ENCODE measurements around the gene MRGPRF.

The MRGPRF gene

GRCh38 chr11:68999093-68999747 is 13.8 kb downstream of the MRGPRF start:
- no peaks in the 10 kb centered on the region for H3K36me3 ChIP-seq (replicated peaks; ENCODE audit: low read depth, low read length)
- H3K27ac ChIP-seq (ENCODE audit: low read length): no peak overlapping the region
- no peaks in the 10 kb centered on the region for H3K79me2 ChIP-seq (ENCODE audit: low read length)
- H3K27me3 ChIP-seq (ENCODE audit: low read depth, low read length): peaks cover 12% of the 10 kb centered on the region; the same call in 1 of the 2 replicates
- H3K9ac ChIP-seq (ENCODE audit: low read length): no peak overlapping the region
- no peak overlapping the region for H3K4me3 ChIP-seq (ENCODE audit: low read length)
- no peak overlapping the region for H2AFZ ChIP-seq (ENCODE audit: low read depth, low read length)
- no peaks in the 10 kb centered on the region for H4K20me1 ChIP-seq (ENCODE audit: insufficient read depth, low read length)
- H3K9me3 ChIP-seq (ENCODE audit: insufficient read depth, low read length): no peaks in the 10 kb centered on the region
- no peaks in the 10 kb centered on the region for H3K4me1 ChIP-seq (ENCODE audit: low read length)
- H3K4me2 ChIP-seq (ENCODE audit: low read length): no peak overlapping the region
- TF ChIP-seq CTCF (IDR thresholded peaks at IDR 0.05; ENCODE audit: low read depth, low read length) (no peak), EZH2phosphoT487 (IDR thresholded peaks at IDR 0.05; ENCODE audit: low read depth) (no peak)

GRCh38 chr11:68998390-68998911 is 14.6 kb downstream of the MRGPRF start:
- H2AFZ ChIP-seq (ENCODE audit: low read depth, low read length): no peak overlapping the region
- TF ChIP-seq EZH2phosphoT487 (IDR thresholded peaks at IDR 0.05; ENCODE audit: low read depth) (no peak), CTCF (IDR thresholded peaks at IDR 0.05; ENCODE audit: low read depth, low read length) (no peak)
- H3K9ac ChIP-seq (ENCODE audit: low read length): no peak overlapping the region

GRCh38 chr11:68997995-68998348 is 15.1 kb downstream of the MRGPRF start:
- no peak overlapping the region for H3K4me2 ChIP-seq (ENCODE audit: low read length)
- TF ChIP-seq EZH2phosphoT487 (IDR thresholded peaks at IDR 0.05; ENCODE audit: low read depth) (no peak), CTCF (IDR thresholded peaks at IDR 0.05; ENCODE audit: low read depth, low read length) (no peak)
- no peak overlapping the region for H3K4me3 ChIP-seq (ENCODE audit: low read length)
- no peak overlapping the region for H3K9ac ChIP-seq (ENCODE audit: low read length)
- H4K20me1 ChIP-seq (ENCODE audit: insufficient read depth, low read length): no peaks in the 10 kb centered on the region
- H2AFZ ChIP-seq (ENCODE audit: low read depth, low read length): no peak overlapping the region
- H3K4me1 ChIP-seq (ENCODE audit: low read length): no peaks in the 10 kb centered on the region
- H3K9me3 ChIP-seq (ENCODE audit: insufficient read depth, low read length): no peaks in the 10 kb centered on the region
- H3K27ac ChIP-seq (ENCODE audit: low read length): no peak overlapping the region
- peaks cover 12% of the 10 kb centered on the region; the same call in 1 of the 2 replicates for H3K27me3 ChIP-seq (ENCODE audit: low read depth, low read length)
- H3K79me2 ChIP-seq (ENCODE audit: low read length): no peaks in the 10 kb centered on the region
- H3K36me3 ChIP-seq (replicated peaks; ENCODE audit: low read depth, low read length): no peaks in the 10 kb centered on the region

More at GRCh38 chr11:68998390-68998911, 14.6 kb downstream of the MRGPRF start:
- Histone ChIP-seq H3K4me3 (ENCODE audit: low read length) (no peak overlapping the region), H3K27ac (ENCODE audit: low read length) (no peak overlapping the region), H3K36me3 (replicated peaks; ENCODE audit: low read depth, low read length) (no peaks in the 10 kb centered on the region), H3K4me1 (ENCODE audit: low read length) (no peaks in the 10 kb centered on the region), H4K20me1 (ENCODE audit: insufficient read depth, low read length) (no peaks in the 10 kb centered on the region), H3K27me3 (ENCODE audit: low read depth, low read length) (peaks cover 12% of the 10 kb centered on the region; the same call in 1 of the 2 replicates), H3K79me2 (ENCODE audit: low read length) (no peaks in the 10 kb centered on the region), H3K9me3 (ENCODE audit: insufficient read depth, low read length) (no peaks in the 10 kb centered on the region), H3K4me2 (ENCODE audit: low read length) (no peak overlapping the region)

- no peaks in the 10 kb centered on the region for H3K4me1 ChIP-seq (ENCODE audit: low read length)
- TF ChIP-seq EZH2phosphoT487 (IDR thresholded peaks at IDR 0.05; ENCODE audit: low read depth): no peak
- no peak for TF ChIP-seq CTCF (IDR thresholded peaks at IDR 0.05; ENCODE audit: low read depth, low read length)
- no peak overlapping the region for H3K27ac ChIP-seq (ENCODE audit: low read length)
- H3K4me3 ChIP-seq (ENCODE audit: low read length): no peak overlapping the region
- no peak overlapping the region for H3K9ac ChIP-seq (ENCODE audit: low read length)
- H3K36me3 ChIP-seq (replicated peaks; ENCODE audit: low read depth, low read length): no peaks in the 10 kb centered on the region
- H2AFZ ChIP-seq (ENCODE audit: low read depth, low read length): no peak overlapping the region
- H3K9me3 ChIP-seq (ENCODE audit: insufficient read depth, low read length): no peaks in the 10 kb centered on the region
- no peaks in the 10 kb centered on the region for H3K79me2 ChIP-seq (ENCODE audit: low read length)
- no peak overlapping the region for H3K4me2 ChIP-seq (ENCODE audit: low read length)
- no peaks in the 10 kb centered on the region for H4K20me1 ChIP-seq (ENCODE audit: insufficient read depth, low read length)
- peaks cover 7% of the 10 kb centered on the region; the same call in 1 of the 2 replicates for H3K27me3 ChIP-seq (ENCODE audit: low read depth, low read length)
Observed at GRCh38 chr11:68997124-68997994, 15.7 kb downstream of the MRGPRF start.

Measured in OCI-LY3 (cell line).